SK-N-SH (cell line): Measurements from ENCODE around the gene SLC24A3.

Experiments
- CTCF ChIP-seq: fragments of 200-600 bp; sonication (generic); IDR thresholded peaks from 2 replicates; pipeline ENCODE4 v1.6.1; 2017; ENCODE audit warnings: antibody characterized with exemption, mild to moderate bottlenecking, moderate library complexity
- EP300 ChIP-seq, 2 experiments: IDR thresholded peaks; 2 replicates each; pipeline versions ENCODE4 v1.4.0 to v1.6.1; 2012; ENCODE audit warnings: borderline replicate concordance in 1 of 2, low read depth in 1 of 2, low read length in 1 of 2
- JUND ChIP-seq: IDR thresholded peaks from 2 replicates; pipeline ENCODE4 v1.4.0; 2012
- PBX3 ChIP-seq: IDR thresholded peaks from 2 replicates; pipeline ENCODE4; 2012
- REST ChIP-seq: IDR thresholded peaks from 2 replicates; pipeline ENCODE4 v1.6.1; 2012; ENCODE audit warnings: mild to moderate bottlenecking, low read depth, low read length, moderate library complexity
- USF2 ChIP-seq: fragments of 150-350 bp; IDR thresholded peaks from 2 replicates; pipeline ENCODE4 v1.6.1; 2017; ENCODE audit warnings: antibody characterized with exemption, low read length, low read depth, borderline replicate concordance

- TF ChIP-seq JUND, result no peak
- TF ChIP-seq CTCF, result no peak
- TF ChIP-seq PBX3, result no peak
- no peak for TF ChIP-seq EP300 (IDR thresholded peaks at IDR 0.05; ENCODE audit: borderline replicate concordance in 1 of 2, low read depth in 1 of 2, low read length in 1 of 2)
- no peak for TF ChIP-seq REST
- TF ChIP-seq USF2, result no peak
Measured at GRCh38 chr20:19695081-19695480, 482.6 kb downstream of the SLC24A3 start.
